Duodenal mucosa (tissue), 2 donors: ENCODE results near the gene RAPGEF5.

ENCODE experiments used
- H3K27ac ChIP-seq: one replicate; pipeline ENCODE4 v1.7.0; 2013; ENCODE audit warnings: low read depth, low read length
- H3K27me3 ChIP-seq, 2 donors: one replicate each; pipeline ENCODE4 v1.7.0; 2013; ENCODE audit warnings: low read length in 2 of 2, control low read depth in 1 of 2; ENCODE audit not compliant: insufficient read depth in 2 of 2, control insufficient read depth in 1 of 2
- H3K36me3 ChIP-seq, 2 donors: one replicate each; pipeline ENCODE4 v1.7.0; 2013; ENCODE audit warnings: low read length in 2 of 2, control low read depth in 1 of 2; ENCODE audit not compliant: insufficient read depth in 2 of 2, control insufficient read depth in 1 of 2
- H3K4me1 ChIP-seq, 2 donors: one replicate each; pipeline ENCODE4 v1.7.0; 2013; ENCODE audit warnings: low read length in 2 of 2, control low read depth in 1 of 2; ENCODE audit not compliant: insufficient read depth in 2 of 2, control insufficient read depth in 1 of 2
- H3K4me3 ChIP-seq, 2 donors: one replicate each; pipeline ENCODE4 v1.7.0; 2013; ENCODE audit warnings: low read length in 2 of 2, low read depth in 1 of 2
- H3K9ac ChIP-seq, 2 donors: one replicate each; pipeline ENCODE4 v1.7.0; 2013; ENCODE audit warnings: low read length in 2 of 2, low read depth in 1 of 2
- H3K9me3 ChIP-seq, 2 donors: one replicate each; pipeline ENCODE4 v1.7.0; 2013; ENCODE audit warnings: low read length in 2 of 2, control low read depth in 1 of 2; ENCODE audit not compliant: control insufficient read depth in 1 of 2

RAPGEF5 gene

GRCh38 chr7:22216309-22216708 lies 140.6 kb downstream of the RAPGEF5 start:
- no peaks in the 10 kb centered on the region for H3K36me3 ChIP-seq
- H3K9me3 ChIP-seq = no peaks in the 10 kb centered on the region
- no peak overlapping the region for H3K27ac ChIP-seq
- no peak overlapping the region for H3K9ac ChIP-seq
- H3K4me3 ChIP-seq = no peak overlapping the region
- H3K4me1 ChIP-seq = peaks cover 0 to 15% of the 10 kb centered on the region in 2 donors
- H3K27me3 ChIP-seq = no peaks in the 10 kb centered on the region

GRCh38 chr7:22214000-22214399 lies 143.0 kb downstream of the RAPGEF5 start:
- H3K27ac ChIP-seq = no peak overlapping the region

GRCh38 chr7:22213081-22213480 lies 143.9 kb downstream of the RAPGEF5 start:
- Histone ChIP-seq H3K9ac (no peak overlapping the region), H3K4me3 (no peak overlapping the region), H3K27me3 (no peaks in the 10 kb centered on the region), H3K36me3 (no peaks in the 10 kb centered on the region), H3K27ac (no peak overlapping the region), H3K9me3 (no peaks in the 10 kb centered on the region), H3K4me1 (peaks cover 0 to 15% of the 10 kb centered on the region in 2 donors)

More at GRCh38 chr7:22214000-22214399, 143.0 kb downstream of the RAPGEF5 start:
- Histone ChIP-seq H3K4me3 (no peak overlapping the region), H3K9ac (no peak overlapping the region), H3K36me3 (no peaks in the 10 kb centered on the region), H3K9me3 (no peaks in the 10 kb centered on the region), H3K27me3 (no peaks in the 10 kb centered on the region), H3K4me1 (peaks cover 0 to 15% of the 10 kb centered on the region in 2 donors)

GRCh38 chr7:22210967-22211366 lies 146.0 kb downstream of the RAPGEF5 start:
- no peaks in the 10 kb centered on the region for H3K27me3 ChIP-seq

GRCh38 chr7:22210355-22210754 lies 146.6 kb downstream of the RAPGEF5 start:
- Histone ChIP-seq H3K27ac (no peak overlapping the region), H3K4me1 (no peaks in the 10 kb centered on the region), H3K4me3 (no peak overlapping the region), H3K27me3 (no peaks in the 10 kb centered on the region), H3K9me3 (no peaks in the 10 kb centered on the region), H3K36me3 (no peaks in the 10 kb centered on the region), H3K9ac (no peak overlapping the region)

More at GRCh38 chr7:22210967-22211366, 146.0 kb downstream of the RAPGEF5 start:
- no peaks in the 10 kb centered on the region for H3K4me1 ChIP-seq
- H3K27ac ChIP-seq = no peak overlapping the region
- no peaks in the 10 kb centered on the region for H3K36me3 ChIP-seq
- H3K4me3 ChIP-seq = no peak overlapping the region
- H3K9me3 ChIP-seq = no peaks in the 10 kb centered on the region
- no peak overlapping the region for H3K9ac ChIP-seq

GRCh38 chr7:22208799-22209198 lies 148.2 kb downstream of the RAPGEF5 start:
- Histone ChIP-seq H3K4me1 (no peaks in the 10 kb centered on the region), H3K4me3 (no peak overlapping the region), H3K9ac (no peak overlapping the region), H3K9me3 (no peaks in the 10 kb centered on the region), H3K36me3 (peaks cover 0 to 3% of the 10 kb centered on the region in 2 donors), H3K27ac (no peak overlapping the region), H3K27me3 (no peaks in the 10 kb centered on the region)

- Histone ChIP-seq H3K9me3 (no peaks in the 10 kb centered on the region), H3K36me3 (peaks cover 0 to 6% of the 10 kb centered on the region in 2 donors), H3K9ac (no peak overlapping the region), H3K4me1 (no peaks in the 10 kb centered on the region), H3K27me3 (no peaks in the 10 kb centered on the region), H3K4me3 (no peak overlapping the region), H3K27ac (no peak overlapping the region)
These were observed 149.2 kb downstream of the RAPGEF5 start for GRCh38 chr7:22207724-22208225.

- no peak overlapping the region for H3K9ac ChIP-seq
- no peak overlapping the region for H3K4me3 ChIP-seq
- H3K4me1 ChIP-seq = no peaks in the 10 kb centered on the region
- H3K27me3 ChIP-seq = no peaks in the 10 kb centered on the region
- H3K36me3 ChIP-seq = peaks cover 0 to 13% of the 10 kb centered on the region in 2 donors
- no peak overlapping the region for H3K27ac ChIP-seq
- no peaks in the 10 kb centered on the region for H3K9me3 ChIP-seq
These were observed 151.3 kb downstream of the RAPGEF5 start for GRCh38 chr7:22205631-22206030.

- Histone ChIP-seq H3K27me3 (no peaks in the 10 kb centered on the region), H3K4me3 (no peak overlapping the region), H3K36me3 (peaks cover 0 to 13% of the 10 kb centered on the region in 2 donors), H3K9me3 (no peaks in the 10 kb centered on the region), H3K27ac (no peak overlapping the region), H3K4me1 (no peaks in the 10 kb centered on the region), H3K9ac (no peak overlapping the region)
These were observed 152.6 kb downstream of the RAPGEF5 start for GRCh38 chr7:22204312-22204711.

GRCh38 chr7:22202141-22202540 lies 154.8 kb downstream of the RAPGEF5 start:
- H3K36me3 ChIP-seq = peaks cover 0 to 13% of the 10 kb centered on the region in 2 donors
- H3K9ac ChIP-seq = no peak overlapping the region
- H3K4me3 ChIP-seq = no peak overlapping the region
- H3K4me1 ChIP-seq = no peaks in the 10 kb centered on the region
- H3K27ac ChIP-seq = no peak overlapping the region
- H3K9me3 ChIP-seq = no peaks in the 10 kb centered on the region
- no peaks in the 10 kb centered on the region for H3K27me3 ChIP-seq
